ENCODE results near the gene PIP4P1.

Gene PIP4P1

GRCh38 chr14:20485900-20486299 is 24.7 kb upstream of the PIP4P1 start:
- Histone ChIP-seq H4K20me1 (ENCODE audit: control insufficient read depth, insufficient read depth, low read depth, low read length) (no peaks in the 10 kb centered on the region), H3F3A (ENCODE audit: control insufficient read depth, insufficient read depth) (peaks cover 2% of the 10 kb centered on the region; the same call in 1 of the 2 replicates), H3K36me3 (ENCODE audit: control insufficient read depth, low read length) (no peaks in the 10 kb centered on the region), H3K4me3 (ENCODE audit: low read length) (no peak overlapping the region), H3K9me3 (ENCODE audit: control insufficient read depth, insufficient read depth, low read length) (no peaks in the 10 kb centered on the region), H3K27me3 (ENCODE audit: control insufficient read depth, low read length) (peaks cover 4% of the 10 kb centered on the region), H3K27ac (ENCODE audit: low read depth, low read length) (no peak overlapping the region), H3K4me1 (ENCODE audit: control insufficient read depth, low read length) (peaks cover 18% of the 10 kb centered on the region), H3K79me2 (ENCODE audit: control insufficient read depth, low read length) (no peaks in the 10 kb centered on the region), H3K4me2 (ENCODE audit: low read length) (no peak overlapping the region), H3K9me2 (replicated peaks; ENCODE audit: control insufficient read depth, low read length) (no peaks in the 10 kb centered on the region)
- TF ChIP-seq CTCF (IDR thresholded peaks at IDR 0.05; ENCODE audit: low read depth, low read length, poor library complexity, severe bottlenecking), result no peak

GRCh38 chr14:20482382-20482781 is 21.1 kb upstream of the PIP4P1 start:
- H3K9me3 ChIP-seq (ENCODE audit: control insufficient read depth, insufficient read depth, low read length), result no peaks in the 10 kb centered on the region
- peaks cover 4% of the 10 kb centered on the region for H3K4me1 ChIP-seq (ENCODE audit: control insufficient read depth, low read length)
- no peaks in the 10 kb centered on the region for H3K79me2 ChIP-seq (ENCODE audit: control insufficient read depth, low read length)
- TF ChIP-seq CTCF (IDR thresholded peaks at IDR 0.05; ENCODE audit: low read depth, low read length, poor library complexity, severe bottlenecking), result no peak
- TF ChIP-seq EZH2phosphoT487 (IDR thresholded peaks at IDR 0.05; ENCODE audit: borderline replicate concordance, low read length), result no peak
- H3K27ac ChIP-seq (ENCODE audit: low read depth, low read length), result no peak overlapping the region
- no peak overlapping the region for H3K4me3 ChIP-seq (ENCODE audit: low read length)
- H3K9me2 ChIP-seq (replicated peaks; ENCODE audit: control insufficient read depth, low read length), result no peaks in the 10 kb centered on the region
- no peaks in the 10 kb centered on the region for H3K27me3 ChIP-seq (ENCODE audit: control insufficient read depth, low read length)
- peaks cover 2% of the 10 kb centered on the region; the same call in 1 of the 2 replicates for H4K20me1 ChIP-seq (ENCODE audit: control insufficient read depth, insufficient read depth, low read depth, low read length)
- peaks cover 23% of the 10 kb centered on the region for H3F3A ChIP-seq (ENCODE audit: control insufficient read depth, insufficient read depth)
- no peak overlapping the region for H3K4me2 ChIP-seq (ENCODE audit: low read length)
- H3K36me3 ChIP-seq (ENCODE audit: control insufficient read depth, low read length), result peaks cover 24% of the 10 kb centered on the region

GRCh38 chr14:20478894-20479293 is 17.7 kb upstream of the PIP4P1 start:
- Histone ChIP-seq H3K36me3 (ENCODE audit: control insufficient read depth, low read length) (peaks cover 58% of the 10 kb centered on the region), H3K79me2 (ENCODE audit: control insufficient read depth, low read length) (peaks cover 10% of the 10 kb centered on the region), H3K4me1 (ENCODE audit: control insufficient read depth, low read length) (peaks cover 30% of the 10 kb centered on the region), H3K27ac (ENCODE audit: low read depth, low read length) (no peak overlapping the region), H3K9me3 (ENCODE audit: control insufficient read depth, insufficient read depth, low read length) (no peaks in the 10 kb centered on the region), H3K4me2 (ENCODE audit: low read length) (no peak overlapping the region), H3K27me3 (ENCODE audit: control insufficient read depth, low read length) (no peaks in the 10 kb centered on the region), H3F3A (ENCODE audit: control insufficient read depth, insufficient read depth) (peaks cover 34% of the 10 kb centered on the region), H3K4me3 (ENCODE audit: low read length) (no peak overlapping the region), H3K9me2 (replicated peaks; ENCODE audit: control insufficient read depth, low read length) (no peaks in the 10 kb centered on the region), H4K20me1 (ENCODE audit: control insufficient read depth, insufficient read depth, low read depth, low read length) (peaks cover 10% of the 10 kb centered on the region)
- no peak for TF ChIP-seq CTCF (IDR thresholded peaks at IDR 0.05; ENCODE audit: low read depth, low read length, poor library complexity, severe bottlenecking)
- no peak for TF ChIP-seq EZH2phosphoT487 (IDR thresholded peaks at IDR 0.05; ENCODE audit: borderline replicate concordance, low read length)
